Progenitor cell of endocrine pancreas (in vitro differentiated cells): ENCODE data around the gene KCNQ5. TPM values are rescaled to one million over a fixed set of nuclear protein-coding genes. Genes with fewer than 3 reads are reported as not detected.

Experiments used
- DNase-seq: peaks from one replicate; pipeline ENCODE4 v3.0.0; 2021; ENCODE audit warnings: low spot score; ENCODE audit not compliant: unreplicated experiment
- H3K27ac Mint-ChIP-seq: 2 replicates; pipeline ENCODE4 v1.8.0; 2021; ENCODE audit warnings: mild to moderate bottlenecking, moderate library complexity, mixed read lengths
- H3K27me3 Mint-ChIP-seq: 2 replicates; pipeline ENCODE4 v1.8.0; 2021; ENCODE audit warnings: mixed read lengths
- H3K36me3 Mint-ChIP-seq: 2 replicates; pipeline ENCODE4 v1.8.0; 2022; ENCODE audit warnings: mixed read lengths; ENCODE audit not compliant: insufficient read depth
- H3K4me1 Mint-ChIP-seq: 2 replicates; pipeline ENCODE4 v1.8.0; 2021; ENCODE audit warnings: low read depth, mixed read lengths
- H3K4me3 Mint-ChIP-seq: 2 replicates; pipeline ENCODE4 v1.8.0; 2021; ENCODE audit warnings: low read depth, mild to moderate bottlenecking, moderate library complexity, mixed read lengths
- H3K9me3 Mint-ChIP-seq: 2 replicates; pipeline ENCODE4 v1.8.0; 2021; ENCODE audit warnings: low read depth, mixed read lengths
- total RNA-seq: library from RNA; stranded (reverse); gene quantifications from 2 replicates; pipeline ENCODE4 v1.2.1, GENCODE V29; 2021
- TF ChIP-seq, protein P1 (sequence below): fragments of 200-600 bp; sonication (generic); IDR thresholded peaks from one replicate; pipeline ENCODE4 v1.5.0; 2021; ENCODE audit warnings: antibody characterized with exemption, mild to moderate bottlenecking; ENCODE audit not compliant: unreplicated experiment

The KCNQ5 gene
- total RNA-seq, 1 donor from 2014 or later, result 1.0 TPM

DNA sequence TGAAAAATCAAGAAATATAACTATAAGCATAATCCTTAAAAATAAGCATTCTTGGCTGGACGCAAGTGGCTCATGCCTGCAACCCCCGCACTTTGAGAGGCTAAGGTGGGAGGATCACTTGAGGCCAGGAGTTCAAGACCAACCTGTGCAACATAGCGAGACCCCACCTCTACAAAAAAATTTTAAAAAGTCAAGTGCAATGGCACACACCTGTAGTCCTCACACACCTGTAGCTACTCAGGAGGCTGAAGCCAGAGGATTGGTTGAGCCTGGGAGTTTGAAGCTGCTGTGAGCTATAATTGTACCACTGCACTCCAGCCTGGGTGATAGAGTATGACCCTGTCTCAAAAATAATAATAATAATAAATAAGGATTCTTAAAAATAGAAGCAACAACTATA is 494.5 kb downstream of the KCNQ5 start:
- no peak for DNase-seq
- TF ChIP-seq, protein P1, sequence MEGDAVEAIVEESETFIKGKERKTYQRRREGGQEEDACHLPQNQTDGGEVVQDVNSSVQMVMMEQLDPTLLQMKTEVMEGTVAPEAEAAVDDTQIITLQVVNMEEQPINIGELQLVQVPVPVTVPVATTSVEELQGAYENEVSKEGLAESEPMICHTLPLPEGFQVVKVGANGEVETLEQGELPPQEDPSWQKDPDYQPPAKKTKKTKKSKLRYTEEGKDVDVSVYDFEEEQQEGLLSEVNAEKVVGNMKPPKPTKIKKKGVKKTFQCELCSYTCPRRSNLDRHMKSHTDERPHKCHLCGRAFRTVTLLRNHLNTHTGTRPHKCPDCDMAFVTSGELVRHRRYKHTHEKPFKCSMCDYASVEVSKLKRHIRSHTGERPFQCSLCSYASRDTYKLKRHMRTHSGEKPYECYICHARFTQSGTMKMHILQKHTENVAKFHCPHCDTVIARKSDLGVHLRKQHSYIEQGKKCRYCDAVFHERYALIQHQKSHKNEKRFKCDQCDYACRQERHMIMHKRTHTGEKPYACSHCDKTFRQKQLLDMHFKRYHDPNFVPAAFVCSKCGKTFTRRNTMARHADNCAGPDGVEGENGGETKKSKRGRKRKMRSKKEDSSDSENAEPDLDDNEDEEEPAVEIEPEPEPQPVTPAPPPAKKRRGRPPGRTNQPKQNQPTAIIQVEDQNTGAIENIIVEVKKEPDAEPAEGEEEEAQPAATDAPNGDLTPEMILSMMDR, result no peak
- Mint-ChIP-seq H3K9me3 (no peaks in the 10 kb centered on the region), H3K36me3 (no peaks in the 10 kb centered on the region), H3K27me3 (peaks cover 3% of the 10 kb centered on the region), H3K4me3 (no peak overlapping the region), H3K4me1 (peaks cover 10% of the 10 kb centered on the region), H3K27ac (no peak overlapping the region)

DNA sequence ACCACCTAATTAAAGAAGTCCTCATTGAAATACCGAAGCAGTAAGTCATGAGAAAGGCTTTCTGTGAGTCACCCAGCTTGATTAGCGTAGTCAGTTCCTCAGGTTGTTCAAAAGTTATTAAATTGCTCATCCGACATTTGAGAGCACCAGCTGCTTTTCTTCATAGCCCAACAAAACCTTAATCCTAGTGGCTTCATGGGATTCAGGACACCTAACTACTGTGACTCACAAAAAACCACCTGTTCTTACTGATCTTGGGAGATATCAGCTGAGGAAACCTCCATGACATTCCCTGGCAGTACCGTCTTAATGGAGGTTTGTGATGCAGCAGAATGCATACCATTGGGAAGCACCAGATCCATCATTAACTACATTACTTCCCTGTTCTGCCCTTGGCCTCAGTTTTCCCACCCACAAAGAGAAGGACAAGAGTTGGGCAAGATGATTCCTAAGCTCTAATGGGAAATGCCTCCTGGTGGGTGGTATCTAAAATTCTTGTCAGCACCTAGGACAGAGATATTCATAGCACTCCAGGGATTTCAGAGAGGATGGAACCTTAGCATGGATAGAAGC is 499.6 kb downstream of the KCNQ5 start:
- H3K36me3 Mint-ChIP-seq, result no peaks in the 10 kb centered on the region
- no peaks in the 10 kb centered on the region for H3K9me3 Mint-ChIP-seq
- H3K27me3 Mint-ChIP-seq, result peaks cover 8% of the 10 kb centered on the region
- H3K4me1 Mint-ChIP-seq, result peaks cover 10% of the 10 kb centered on the region
- TF ChIP-seq, protein P1, result peak; percentile 18
- H3K4me3 Mint-ChIP-seq, result no peak overlapping the region
- H3K27ac Mint-ChIP-seq, result no peak overlapping the region
- no peak for DNase-seq

DNA sequence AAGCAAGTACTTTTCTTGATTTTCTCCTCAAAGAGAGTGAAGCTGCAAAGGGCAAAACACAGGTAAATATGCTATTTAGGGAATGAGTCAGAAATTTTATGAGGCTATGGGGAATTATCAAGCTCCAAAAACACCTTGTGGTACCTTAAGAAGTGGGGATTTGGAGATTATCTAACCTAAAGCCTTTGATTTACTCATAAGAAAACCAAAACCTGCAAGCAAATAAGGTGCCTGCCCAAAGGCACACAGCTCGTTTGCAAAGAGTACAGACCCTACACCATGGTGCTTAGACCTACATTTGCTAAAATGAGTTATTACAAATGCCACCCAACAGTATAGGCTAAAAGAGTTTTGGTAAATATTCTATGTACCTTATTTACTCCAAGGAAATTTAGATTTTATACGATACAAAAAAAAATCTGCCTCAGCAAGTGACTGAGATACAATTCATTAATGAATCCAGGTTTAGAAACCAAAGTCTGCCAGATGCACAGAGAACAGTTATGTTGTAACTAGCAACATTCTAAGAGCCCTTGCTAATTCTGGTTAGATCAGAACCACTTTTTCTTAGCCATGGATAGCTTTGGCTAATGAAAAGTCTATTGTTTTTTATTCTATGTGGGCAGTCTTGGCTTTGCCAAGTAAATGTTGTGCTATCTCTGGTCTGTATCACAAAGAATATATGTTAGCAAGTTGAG is 501.9 kb downstream of the KCNQ5 start:
- peaks cover 16% of the 10 kb centered on the region for H3K27me3 Mint-ChIP-seq
- H3K36me3 Mint-ChIP-seq, result no peaks in the 10 kb centered on the region
- DNase-seq, result no peak
- TF ChIP-seq, protein P1, result no peak
- no peak overlapping the region for H3K27ac Mint-ChIP-seq
- peaks cover 10% of the 10 kb centered on the region for H3K4me1 Mint-ChIP-seq
- H3K4me3 Mint-ChIP-seq, result no peak overlapping the region
- no peaks in the 10 kb centered on the region for H3K9me3 Mint-ChIP-seq

DNA sequence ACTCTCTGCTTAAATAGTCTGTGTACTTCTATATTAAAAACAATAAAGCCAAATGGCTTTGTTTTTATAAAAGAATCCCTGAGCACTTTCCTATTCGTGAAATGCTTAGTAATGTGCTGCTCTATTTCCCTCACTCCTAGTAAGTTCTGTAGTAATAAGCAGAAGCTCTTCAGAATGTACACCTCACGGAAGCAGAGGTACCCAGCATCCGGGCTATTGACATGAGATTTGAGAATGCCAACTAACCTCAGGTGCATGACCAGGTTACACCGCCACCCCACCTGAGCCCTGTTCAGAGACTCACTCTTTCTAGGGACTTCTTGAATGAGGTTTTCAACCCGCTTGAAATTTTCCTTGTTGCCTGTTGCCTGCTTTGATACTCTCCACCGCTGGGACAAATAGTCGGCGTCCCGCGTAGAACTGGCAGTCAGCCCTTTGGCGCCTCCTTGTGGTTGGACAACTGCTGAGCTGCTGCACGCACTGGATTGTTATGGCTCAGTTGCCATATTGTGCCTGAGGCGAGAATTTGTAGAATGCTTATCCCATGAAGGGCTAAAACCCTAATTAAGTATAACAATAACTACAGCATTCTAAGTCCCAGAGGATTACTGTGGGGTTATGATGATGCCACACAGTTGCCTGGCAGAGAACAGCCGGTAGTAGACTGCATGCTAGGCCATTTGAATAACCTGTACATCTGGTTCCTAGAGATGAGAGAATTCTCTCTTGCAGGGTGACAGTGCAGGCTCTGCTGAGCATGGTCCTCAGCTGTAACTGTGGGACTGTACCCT is 508.0 kb downstream of the KCNQ5 start:
- DNase-seq, result peak; percentile 88
- Mint-ChIP-seq H3K27me3 (peaks cover 26% of the 10 kb centered on the region), H3K4me3 (no peak overlapping the region), H3K4me1 (peaks cover 5% of the 10 kb centered on the region), H3K36me3 (no peaks in the 10 kb centered on the region), H3K27ac (no peak overlapping the region), H3K9me3 (no peaks in the 10 kb centered on the region)
- TF ChIP-seq, protein P1, result peak; percentile 97

DNA sequence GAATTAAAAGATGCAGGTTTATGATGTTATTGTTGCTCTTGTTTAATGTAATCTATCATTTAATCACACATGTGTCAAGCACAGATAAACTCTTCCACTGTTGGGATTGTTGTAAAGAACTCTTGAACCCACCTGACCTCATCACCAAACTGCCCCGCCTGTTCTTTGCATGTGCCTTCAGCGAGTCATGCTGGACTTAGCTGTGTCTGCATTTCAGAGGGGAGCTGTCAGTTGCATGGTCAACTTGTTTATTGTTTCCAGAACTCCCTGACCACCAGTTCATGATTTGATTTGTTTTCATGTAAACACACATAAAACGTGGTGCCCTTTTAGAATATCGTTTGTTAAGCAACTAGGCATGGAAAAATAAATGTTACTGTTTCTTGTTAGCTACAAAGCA is 509.8 kb downstream of the KCNQ5 start:
- Mint-ChIP-seq H3K27ac (no peak overlapping the region), H3K36me3 (no peaks in the 10 kb centered on the region), H3K4me3 (no peak overlapping the region), H3K4me1 (peaks cover 5% of the 10 kb centered on the region), H3K9me3 (no peaks in the 10 kb centered on the region), H3K27me3 (peaks cover 25% of the 10 kb centered on the region)
- TF ChIP-seq, protein P1, result no peak
- no peak for DNase-seq
